Measurements from ENCODE around the gene ZNF639.

ZNF639 gene

DNA sequence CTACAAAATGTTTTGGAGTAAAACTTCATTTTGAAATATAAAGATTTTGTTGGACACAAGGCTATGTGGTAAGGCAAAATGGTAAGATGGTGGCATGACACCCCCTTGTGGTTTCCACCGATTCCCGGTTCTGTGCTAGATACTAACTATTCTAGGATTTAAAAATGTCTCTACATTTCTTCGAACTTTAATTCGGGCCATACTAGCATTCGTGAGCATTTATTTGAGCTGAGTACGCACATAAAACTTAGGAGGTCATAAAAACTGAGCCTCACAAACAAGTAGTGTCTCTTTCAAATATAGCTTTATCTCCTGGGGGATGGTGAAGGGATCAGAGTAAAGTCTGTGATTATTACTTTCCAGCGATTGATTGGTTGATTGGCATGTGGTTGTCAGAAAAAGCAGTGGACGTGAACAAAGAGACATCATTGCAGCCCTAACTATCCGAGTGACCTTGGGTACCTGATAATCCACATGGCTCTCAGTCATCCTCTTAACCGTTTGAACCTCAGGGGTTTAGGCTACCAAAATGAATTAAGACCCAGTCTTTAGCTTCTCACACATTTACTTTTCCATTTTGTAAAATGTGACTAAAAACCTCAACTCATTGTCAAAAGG, 1.1 kb upstream of the ZNF639 start:
- peak; percentile 33 to 37 for DNase-seq

DNA sequence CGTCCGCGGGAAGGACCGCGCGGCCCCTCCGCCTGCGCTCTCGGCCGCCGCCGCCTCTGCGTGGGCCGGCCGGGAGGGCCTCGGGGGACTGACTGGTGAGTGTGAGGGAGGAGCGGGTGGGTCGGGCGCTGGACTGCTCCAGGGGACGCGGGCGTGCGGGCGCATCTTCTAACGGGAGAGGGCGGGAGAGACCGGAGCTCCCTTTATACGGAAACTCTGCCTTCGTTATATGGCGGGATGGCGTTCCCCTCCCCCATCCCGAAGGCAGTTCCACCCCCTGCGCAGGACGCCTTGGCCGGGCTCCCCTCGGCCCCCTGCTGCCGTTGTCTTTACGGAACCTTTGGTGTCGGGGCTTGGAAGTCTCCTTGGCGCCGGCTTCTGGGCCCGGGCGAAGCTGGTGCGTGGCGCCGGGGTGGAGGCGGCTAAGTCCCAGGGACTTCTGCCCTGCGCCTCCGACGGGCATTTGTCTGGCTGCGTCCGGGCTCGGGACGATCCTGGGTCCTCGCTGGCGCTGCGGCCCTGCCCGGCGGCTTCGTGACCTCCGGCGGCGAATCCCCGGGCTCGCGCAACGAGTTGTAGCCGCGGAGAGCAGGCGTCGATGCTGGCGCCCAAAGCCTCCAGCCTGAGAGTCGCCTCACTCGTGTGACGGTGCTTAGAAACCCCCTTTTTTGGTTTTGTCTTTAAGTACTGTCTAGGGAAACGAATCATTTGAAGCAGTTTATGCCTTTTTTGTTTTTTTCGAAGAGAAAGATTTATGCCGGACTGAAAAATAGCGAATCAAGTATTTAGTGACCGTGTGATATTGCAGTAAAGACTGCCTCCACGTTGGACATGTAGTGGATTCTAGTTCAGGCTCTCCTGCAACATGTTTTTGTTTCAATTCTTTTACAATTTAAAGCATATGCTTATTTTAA, 623 bp downstream of the ZNF639 start:
- DNase-seq = peak; percentile 41 to 46

DNA sequence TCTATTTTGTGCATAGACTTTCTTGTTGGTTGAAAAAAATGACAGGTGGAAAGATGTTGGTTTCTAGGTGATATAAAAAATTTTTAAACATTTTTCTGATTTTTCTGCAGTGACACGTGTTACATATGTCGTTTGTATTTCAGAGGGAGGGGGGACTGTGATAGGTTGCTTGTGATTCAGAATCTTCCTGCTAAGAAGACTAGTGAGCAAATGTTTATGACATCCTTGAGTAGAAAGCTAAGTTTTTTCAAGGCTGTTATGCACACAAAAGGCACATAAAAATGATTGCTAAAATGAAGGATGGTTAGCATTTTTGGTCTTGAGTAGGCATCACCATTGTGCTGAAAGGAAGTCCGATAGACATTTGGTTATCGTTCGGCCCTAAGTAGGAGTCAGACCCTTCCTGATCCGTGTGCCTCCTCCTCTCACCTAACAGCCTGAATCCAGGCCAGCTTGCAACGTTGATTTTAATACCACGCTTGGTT, 1.5 kb downstream of the ZNF639 start:
- no peak for DNase-seq

DNA sequence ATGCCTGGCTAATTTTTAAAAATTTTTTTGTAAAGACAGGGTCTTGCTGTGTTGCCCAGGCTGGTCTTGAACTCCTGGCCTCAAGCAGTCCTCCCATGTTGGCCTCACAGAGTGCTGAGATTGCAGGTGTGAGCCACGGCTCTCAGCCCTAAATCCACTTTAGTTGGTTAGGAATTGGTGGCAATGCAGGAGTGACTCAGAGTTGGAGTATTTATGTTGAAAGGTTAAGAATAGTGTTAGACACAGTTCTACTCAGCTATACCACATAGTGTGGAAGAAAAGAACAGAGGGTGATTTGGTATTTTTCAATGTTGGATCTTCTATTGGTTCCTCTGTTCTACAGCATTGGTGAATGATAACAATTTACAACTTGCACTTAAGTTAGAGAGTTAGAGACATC, 7.6 kb downstream of the ZNF639 start:
- no peak for DNase-seq

GRCh38 chr3:179332240-179332639, 9.4 kb downstream of the ZNF639 start:
- no peak for DNase-seq

DNA sequence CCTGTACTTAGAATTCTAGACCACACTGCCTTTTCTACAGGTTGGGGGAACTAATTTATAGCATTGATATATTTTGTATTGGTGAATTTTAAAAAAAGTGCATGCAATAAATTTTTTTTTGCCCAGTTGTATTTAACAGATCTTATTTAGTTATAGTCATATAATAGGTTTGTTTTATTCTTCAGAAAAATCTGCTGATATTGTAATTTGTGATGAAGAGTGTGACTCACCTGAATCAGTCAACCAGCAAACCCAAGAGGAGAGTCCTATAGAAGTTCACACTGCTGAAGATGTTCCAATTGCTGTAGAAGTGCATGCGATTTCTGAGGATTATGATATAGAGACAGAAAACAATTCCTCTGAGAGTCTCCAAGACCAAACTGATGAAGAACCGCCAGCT, 10.3 kb downstream of the ZNF639 start:
- DNase-seq = no peak

- DNase-seq = no peak
These were observed 13.6 kb downstream of the ZNF639 start for GRCh38 chr3:179336345-179336929.

GRCh38 chr3:179347345-179348194, 24.7 kb downstream of the ZNF639 start, which contains the start of gene MFN1:
Gene MFN1, plus strand, starts transcription at chr3:179347709. Its CDS starts 1,143 bp downstream, at chr3:179348852.
- peak; percentile 96 for DNase-seq

- no peak for DNase-seq
These were observed 25.6 kb downstream of the ZNF639 start for GRCh38 chr3:179348325-179349013.

- DNase-seq = no peak
These were observed 33.2 kb downstream of the ZNF639 start for GRCh38 chr3:179355996-179356395.

GRCh38 chr3:179363332-179363731, 40.5 kb downstream of the ZNF639 start:
- no peak for DNase-seq

DNA sequence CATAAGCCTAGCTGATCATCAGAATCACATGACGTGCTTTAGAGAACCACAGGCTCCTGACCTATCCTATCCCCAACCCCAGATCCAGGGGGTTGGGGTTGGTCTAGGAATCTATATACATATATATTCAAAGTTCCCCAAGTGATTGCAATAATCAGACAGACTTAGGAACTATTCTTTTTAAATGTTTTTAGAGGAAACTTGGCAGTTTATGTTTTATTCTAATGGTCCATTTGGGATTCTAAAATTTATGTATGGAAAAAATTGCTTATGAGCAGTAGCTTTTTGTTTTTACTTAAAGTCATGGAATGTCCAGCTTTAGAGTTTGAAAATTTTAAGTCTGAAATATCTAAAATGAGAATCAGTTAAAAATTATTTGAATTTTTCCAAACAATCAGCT, 46.8 kb downstream of the ZNF639 start:
- no peak for DNase-seq

- no peak for DNase-seq
These were observed 51.1 kb downstream of the ZNF639 start for GRCh38 chr3:179373938-179374337.

- no peak for DNase-seq
These were observed 52.5 kb downstream of the ZNF639 start for GRCh38 chr3:179375091-179375999.

DNA sequence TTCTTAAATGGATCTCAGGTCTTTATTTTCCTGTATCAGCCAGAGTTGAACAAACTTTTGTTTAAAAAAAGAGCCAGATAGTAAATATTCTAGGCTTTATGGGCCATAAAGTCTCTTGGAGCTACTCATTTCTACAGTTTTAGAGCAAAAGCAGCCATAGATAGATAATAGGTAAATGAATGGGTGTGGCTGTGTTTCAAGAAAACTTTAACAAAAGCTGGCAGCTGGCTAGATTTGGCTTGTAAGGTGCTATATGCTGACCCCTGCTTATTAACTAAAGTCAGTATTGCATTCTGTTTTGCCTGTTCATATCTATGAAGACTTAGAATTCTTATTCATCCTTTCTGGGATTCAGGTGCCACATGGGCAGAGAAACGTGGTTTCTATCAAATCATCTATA, 53.6 kb downstream of the ZNF639 start:
- no peak for DNase-seq

Measured in SHP77 (cell line).